SIG-M5 (cell line): Measurements from ENCODE around the gene CCDC141.

Experiments used
- DNase-seq: peaks from one replicate; lab custom pipeline; 2025; lab: John Stamatoyannopoulos, UW

Gene CCDC141

DNA sequence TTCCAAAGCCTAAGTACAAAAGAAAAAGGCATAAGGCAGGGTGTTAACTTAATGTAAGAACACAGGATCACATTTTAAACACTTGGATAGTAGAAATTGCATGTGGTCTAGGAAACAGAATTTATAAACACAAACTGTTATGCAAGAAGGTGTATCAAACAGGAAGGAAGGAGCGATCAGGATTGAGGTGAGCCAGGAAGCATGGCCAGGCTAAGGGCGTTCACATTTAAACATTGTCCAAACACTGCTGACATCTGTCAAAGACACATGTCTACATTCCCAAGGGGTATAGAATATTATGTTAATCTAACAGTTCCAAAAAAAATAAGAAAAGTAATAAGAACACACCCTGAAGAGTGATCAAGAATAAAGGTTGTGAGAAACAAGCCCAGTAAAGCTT, 71.3 kb downstream of the CCDC141 start:
- DNase-seq, result no peak

- no peak for DNase-seq
Observed at GRCh38 chr2:178976351-178976750, 73.6 kb downstream of the CCDC141 start.

DNA sequence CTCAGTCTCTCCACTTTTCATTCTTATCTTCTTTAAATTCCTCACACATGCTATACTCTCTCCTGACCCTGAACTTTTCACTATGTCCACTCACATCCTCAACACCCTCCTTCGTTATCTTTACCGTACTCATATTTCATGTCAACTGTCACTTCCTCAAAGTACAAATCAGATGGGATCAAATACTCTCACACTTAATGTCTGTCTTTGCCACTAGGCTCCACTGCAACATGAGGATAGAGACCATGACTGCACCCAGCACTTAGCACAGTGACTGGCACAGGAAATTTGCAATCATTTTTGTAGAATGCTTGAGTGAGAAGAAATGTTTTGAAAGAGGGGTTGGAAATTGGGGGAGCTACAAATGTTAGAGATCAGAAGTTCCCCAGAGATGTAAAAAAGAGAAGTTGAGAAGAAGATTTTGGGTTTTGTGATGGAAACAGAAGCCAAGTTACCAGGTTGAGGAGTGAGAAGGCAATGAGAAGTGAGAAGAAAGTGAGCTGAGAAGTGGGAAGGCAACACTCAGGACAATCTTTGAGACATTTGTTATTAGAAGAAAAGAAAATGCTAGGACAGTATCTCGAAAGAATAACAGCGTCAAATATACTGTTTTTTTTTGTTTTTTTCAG, 87.0 kb downstream of the CCDC141 start:
- no peak for DNase-seq

DNA sequence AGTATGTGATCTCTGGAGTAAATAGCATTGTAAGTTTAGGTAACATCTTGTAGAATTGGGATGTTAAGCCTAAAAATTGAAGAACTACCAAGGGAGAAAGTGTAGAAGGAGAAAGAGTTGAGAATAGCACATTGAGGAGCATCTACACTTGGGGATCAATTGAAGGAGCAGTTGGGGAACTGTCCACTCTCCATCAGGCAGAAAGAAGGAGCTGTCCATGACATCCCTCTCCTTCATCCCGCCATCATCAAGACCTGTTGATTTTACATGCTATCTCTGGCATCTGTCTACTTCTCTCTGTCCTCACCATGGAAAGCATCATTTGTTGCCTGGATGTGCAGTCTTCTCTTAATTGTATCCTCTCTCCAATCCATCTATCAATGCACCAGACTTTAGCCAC, 87.8 kb downstream of the CCDC141 start:
- no peak for DNase-seq

DNA sequence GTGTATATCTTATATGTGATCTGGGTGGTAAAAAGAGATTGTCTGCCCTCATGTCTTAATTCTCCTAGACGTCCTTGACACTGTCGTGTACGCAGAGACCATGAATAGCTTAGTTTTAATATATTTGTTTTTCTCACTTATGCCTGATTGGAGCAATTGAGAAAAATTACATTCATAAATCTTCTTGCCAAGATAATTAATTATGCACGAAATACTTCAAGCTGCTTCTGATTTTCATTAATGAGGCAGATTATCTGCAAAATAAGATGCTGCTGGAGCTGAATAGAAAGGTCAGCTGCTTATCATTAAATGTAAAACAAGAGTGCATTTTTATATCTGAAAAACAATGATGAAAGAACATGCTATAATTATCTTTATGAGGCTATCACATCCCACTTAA, 95.9 kb downstream of the CCDC141 start:
- no peak for DNase-seq

DNA sequence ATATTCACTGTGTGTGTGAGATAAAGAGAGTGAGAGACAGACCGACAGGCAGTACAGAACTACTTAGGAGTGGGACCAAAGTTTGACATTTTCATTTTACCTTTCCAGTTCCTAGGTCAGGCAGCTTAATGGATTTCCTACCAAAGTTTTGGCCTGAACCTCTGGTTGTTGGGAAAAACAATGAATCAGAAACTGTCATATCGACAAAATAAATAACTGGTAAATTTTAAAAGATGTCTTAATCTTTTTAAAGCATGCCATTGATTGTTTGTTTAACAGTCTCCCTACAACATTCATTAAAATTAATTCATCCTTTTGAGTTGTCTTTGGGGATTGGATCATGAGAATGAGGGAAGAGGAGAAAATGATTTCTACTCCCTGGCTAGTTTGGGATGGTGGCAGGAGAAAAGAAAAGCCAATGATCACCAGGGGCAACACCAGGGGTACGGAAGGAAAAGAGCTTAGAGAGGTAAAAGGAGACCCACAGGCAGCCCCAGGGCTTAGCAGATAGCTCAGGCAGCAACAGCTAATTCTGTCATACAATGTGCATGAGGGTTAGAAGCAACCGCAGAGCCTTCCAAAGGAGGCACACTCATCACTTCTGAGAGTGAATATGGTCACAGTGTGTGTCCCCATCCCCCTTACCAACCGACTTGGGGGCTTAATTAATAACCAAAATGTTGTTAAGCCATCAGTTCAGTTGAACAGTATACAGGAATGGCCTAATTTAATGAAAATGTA, 98.5 kb downstream of the CCDC141 start:
- DNase-seq, result no peak

- DNase-seq, result no peak
Observed at GRCh38 chr2:178949584-178949983, 100.4 kb downstream of the CCDC141 start.

GRCh38 chr2:178949151-178949550, 100.8 kb downstream of the CCDC141 start:
- DNase-seq, result no peak

DNA sequence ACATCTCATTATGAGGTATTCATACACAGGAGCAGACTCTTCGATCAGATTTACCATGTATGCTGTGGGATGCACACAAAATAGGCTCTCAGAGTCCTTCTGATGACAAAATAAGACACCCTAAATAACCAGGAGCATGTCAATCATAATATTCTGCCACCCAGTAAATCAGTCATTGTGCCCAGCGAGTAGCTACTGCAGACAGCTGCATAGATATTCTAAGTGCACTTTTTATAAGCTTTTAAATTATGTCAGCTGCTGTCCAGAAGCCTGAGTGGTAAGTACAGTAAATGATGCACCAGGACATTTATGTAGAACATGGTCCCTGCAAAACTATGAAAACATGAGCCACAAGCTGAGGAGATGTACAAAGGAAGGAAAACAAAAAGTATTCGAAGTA, 102.9 kb downstream of the CCDC141 start:
- no peak for DNase-seq

GRCh38 chr2:178946494-178946893, 103.4 kb downstream of the CCDC141 start:
- no peak for DNase-seq

- no peak for DNase-seq
Observed at GRCh38 chr2:178943745-178944144, 106.2 kb downstream of the CCDC141 start.

GRCh38 chr2:178934571-178934970, 115.4 kb downstream of the CCDC141 start:
- DNase-seq, result no peak

DNA sequence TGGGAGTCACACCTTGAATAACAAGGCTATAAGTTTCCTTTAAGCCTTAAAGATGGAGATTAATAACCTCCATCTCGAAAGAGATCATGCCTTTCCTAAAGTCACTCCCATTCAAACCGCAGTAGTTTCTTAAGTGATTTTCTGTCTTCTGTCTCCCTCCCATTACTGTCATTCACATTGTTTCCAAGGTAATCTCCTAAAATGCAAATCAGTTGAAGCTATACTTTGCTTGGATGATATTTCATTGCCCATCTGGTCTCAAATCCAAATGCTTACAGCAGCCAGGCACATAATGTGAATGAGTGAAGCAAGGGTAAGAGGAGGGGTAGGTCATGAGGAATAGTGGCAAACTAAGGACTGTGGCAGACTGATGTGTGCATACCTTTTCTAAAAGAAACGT, 116.4 kb downstream of the CCDC141 start:
- no peak for DNase-seq

DNA sequence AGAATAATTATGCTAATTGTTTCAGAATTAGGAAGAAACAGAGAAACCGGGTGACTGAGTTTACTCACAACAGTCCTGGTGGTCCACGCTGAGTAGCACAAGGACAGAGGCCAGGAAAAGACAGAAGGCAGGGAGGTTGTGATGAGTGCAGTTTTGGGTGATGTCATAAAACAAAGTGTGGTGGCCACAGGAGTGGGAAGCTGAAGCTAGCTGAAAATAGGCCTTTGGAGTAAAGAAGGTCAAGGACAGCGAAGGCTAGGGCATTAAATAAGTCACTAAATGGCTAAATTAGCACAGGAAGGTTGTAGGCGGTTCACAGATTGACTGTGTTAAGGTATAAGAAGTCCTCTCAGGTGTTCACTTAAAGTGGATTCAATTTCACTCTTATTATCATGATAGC, 121.9 kb downstream of the CCDC141 start:
- DNase-seq, result no peak

- no peak for DNase-seq
Observed at GRCh38 chr2:178927173-178927572, 122.8 kb downstream of the CCDC141 start.

- no peak for DNase-seq
Observed at GRCh38 chr2:178924817-178925216, 125.1 kb downstream of the CCDC141 start.

DNA sequence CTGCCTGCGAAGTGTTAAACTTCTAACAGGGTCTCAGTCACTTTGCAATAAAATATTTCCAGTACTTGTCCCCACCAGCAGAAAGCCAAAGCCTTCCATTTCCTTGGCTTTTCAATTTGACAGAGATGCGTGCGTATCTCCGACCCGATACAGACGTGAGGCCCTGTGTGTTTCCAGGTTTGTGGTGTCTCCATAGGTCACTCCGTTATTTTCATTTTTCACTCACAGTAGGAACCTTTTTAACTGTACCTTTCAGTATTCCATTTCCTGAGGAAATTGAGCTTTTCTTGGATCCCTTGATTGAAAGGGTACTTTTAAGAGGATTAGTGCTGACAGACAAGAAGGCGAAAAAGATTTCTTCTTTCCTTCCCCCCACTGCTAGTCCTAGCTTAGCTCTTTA, 126.4 kb downstream of the CCDC141 start:
- DNase-seq, result no peak

DNA sequence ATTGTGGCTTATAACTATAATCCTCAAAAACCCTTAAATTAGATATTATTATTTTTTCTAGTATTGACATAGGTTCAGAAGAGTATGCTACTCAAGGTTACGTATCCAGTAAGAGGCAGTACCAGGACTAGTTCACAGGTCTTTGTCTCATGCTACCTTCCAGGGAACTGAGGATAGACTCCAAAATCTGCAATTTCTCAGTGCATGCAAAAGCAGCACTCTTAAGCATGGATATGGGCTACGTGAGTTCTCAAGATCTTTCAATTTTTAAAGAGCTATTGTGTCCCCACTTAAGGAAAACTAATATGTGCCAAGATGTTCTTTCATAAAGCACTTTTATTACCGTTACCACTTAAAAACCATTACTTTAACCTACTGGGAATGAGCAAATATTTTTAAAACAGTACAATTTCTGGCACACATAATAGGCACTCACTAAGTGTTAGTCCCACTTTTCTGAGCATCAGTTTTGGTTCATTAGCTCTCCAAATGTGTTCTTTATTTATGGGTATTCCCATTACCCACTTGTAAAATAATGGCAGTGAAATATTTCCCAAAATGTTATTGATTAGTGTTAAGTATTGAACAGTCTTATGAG, 128.9 kb downstream of the CCDC141 start:
- DNase-seq, result no peak

DNA sequence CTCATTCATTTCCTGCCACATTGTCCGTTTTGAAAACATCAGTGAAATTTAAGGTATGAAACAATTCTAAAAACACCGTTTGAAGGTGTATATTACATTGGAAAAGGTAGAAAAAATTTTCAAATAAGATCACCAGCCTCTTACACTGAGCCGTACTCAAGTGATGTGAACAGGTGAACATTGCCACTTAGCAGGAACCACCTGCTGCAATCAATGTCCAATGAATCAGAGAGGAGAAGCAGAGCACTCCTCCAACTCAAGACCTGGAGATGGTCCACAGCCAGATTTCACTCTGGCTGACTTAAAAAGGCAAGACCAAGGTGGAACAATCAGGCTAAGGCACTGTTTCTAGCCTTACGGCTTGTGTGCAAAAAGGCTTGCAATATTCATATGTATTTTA, 132.4 kb downstream of the CCDC141 start:
- DNase-seq, result no peak

DNA sequence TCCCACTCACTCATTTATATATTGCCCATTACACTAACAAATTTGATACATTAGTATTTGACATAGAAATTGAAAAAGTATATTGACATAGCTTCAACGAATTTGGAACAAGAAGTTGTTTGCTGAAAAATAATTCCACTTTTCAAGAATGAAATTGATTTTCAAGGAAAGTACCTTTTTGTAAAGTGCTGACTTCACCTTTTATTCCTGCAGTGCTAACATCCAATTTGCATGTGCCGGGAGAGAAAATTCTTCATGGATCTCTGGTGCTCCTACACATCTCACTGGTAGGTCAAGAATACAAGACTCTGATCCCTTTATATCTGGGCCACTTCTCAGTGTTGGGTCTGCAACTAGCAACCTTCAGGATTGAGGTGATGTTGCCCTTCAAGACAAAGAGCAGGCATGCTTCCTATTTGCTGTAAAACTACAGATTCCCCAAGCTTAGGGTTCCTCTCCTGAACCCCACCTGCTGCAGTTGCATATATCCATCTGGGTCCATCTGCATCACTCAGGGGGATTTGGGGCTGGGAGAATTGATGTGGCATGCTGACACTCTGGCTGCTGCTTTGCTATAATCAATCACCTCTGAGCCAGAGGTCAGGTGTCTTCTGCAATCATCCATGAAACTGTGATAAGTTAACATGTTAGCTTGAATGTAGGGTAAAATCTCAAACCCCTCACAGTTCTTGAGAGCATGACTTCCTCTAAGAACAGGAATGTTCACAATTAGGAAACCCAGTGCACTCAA, 134.3 kb downstream of the CCDC141 start:
- DNase-seq, result no peak

GRCh38 chr2:178914259-178914849, 135.6 kb downstream of the CCDC141 start:
- DNase-seq, result no peak

- no peak for DNase-seq
Observed at GRCh38 chr2:178913049-178913441, 136.9 kb downstream of the CCDC141 start.
